Activated CD4-positive, CD25-positive, alpha-beta regulatory T cell treated with anti-CD3 and anti-CD28 coated beads, Interleukin-2, amount 50 U/mL, for 24 hours (primary cell): ENCODE measurements around the gene DTNBP1.

Source experiments
- ATAC-seq, 2 donors: fragments of 150-1000 bp; cut with Tn5 transposase; one replicate each; pipeline ENCODE4 v1.10.0; 2021; ENCODE audit warnings: mild to moderate bottlenecking in 1 of 2, moderate library complexity in 1 of 2

DTNBP1 gene

DNA sequence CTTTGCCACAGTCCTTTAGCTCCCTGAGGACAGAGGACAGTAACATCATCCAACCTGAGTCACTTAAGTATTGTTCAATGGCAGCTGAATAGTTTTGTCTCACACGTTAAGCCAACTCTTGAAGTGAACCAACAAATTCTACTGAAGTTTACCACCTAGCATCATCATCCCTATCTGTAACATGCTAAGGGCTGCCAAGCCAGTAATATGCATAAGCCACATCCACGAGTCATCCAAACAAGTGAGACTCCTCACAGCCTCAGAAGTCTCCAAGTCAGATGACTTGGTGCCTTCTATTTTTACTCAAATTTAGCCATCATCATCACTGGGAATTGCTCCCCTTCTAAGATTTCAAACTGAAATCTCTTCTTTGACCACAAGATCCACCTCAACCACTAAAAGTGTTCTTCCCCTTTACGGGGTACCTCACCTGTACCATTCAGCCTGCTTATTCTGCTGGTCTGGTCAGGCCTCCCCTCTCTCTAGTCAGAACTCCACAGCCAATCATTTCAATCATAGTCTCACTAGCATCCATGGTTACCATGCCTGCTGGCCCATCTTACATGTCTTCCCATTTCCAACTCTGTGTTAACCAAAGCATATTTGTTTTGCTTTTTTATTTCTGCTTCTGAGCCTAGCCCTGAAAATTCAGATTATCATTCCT is 73.7 kb downstream of the DTNBP1 start:
- peak; percentile 91 to 93 for ATAC-seq

DNA sequence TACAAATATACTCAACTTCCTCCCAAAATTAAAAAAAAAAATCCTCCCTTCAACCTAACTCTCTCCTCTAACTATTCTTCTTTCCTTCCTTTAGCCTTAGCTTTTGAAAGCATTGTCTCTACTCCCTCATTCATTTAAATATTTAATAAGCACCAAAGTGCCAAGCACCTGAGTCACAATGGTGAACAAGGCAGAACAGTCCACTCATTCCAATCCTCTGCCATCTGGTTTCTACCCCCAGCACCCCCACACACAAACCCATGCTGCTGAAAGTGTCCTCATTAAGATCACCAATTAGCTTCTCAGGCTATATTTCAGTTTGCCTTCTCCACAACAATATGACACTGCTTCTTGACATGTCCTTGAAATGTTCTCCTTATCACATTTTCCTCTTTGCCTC is 76.3 kb downstream of the DTNBP1 start:
- ATAC-seq, result peak in 1 of 2 donors; percentile 31

- ATAC-seq, result no peak
Measured at GRCh38 chr6:15585760-15586214, 77.0 kb downstream of the DTNBP1 start.

- no peak for ATAC-seq
Measured at GRCh38 chr6:15582499-15582898, 80.3 kb downstream of the DTNBP1 start.

DNA sequence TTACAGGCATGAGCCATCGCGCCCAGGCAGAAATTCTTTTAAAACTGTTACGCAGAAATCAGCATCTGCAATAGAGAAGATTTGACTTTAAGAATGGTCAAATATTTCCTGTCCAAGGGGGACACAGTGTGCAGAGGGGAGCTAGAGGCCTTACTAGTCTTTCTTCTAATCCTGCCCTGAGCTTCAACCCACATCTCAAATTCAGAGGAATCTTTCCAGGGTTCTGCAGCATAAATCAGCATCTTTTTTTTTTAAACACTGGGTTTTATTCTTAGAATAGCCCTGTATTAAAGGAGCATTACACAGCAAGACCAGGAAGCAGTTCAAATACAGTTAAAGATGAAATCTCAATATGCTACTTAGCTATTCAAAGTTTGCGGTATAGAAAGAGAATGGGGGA is 81.1 kb downstream of the DTNBP1 start:
- no peak for ATAC-seq

- no peak for ATAC-seq
Measured at GRCh38 chr6:15580326-15580725, 82.5 kb downstream of the DTNBP1 start.

- ATAC-seq, result no peak
Measured at GRCh38 chr6:15578716-15579391, 84.0 kb downstream of the DTNBP1 start.

GRCh38 chr6:15577550-15578171 is 85.2 kb downstream of the DTNBP1 start:
- no peak for ATAC-seq

GRCh38 chr6:15577106-15577505 is 85.7 kb downstream of the DTNBP1 start:
- ATAC-seq, result no peak

GRCh38 chr6:15575357-15576033 is 87.3 kb downstream of the DTNBP1 start:
- ATAC-seq, result no peak

DNA sequence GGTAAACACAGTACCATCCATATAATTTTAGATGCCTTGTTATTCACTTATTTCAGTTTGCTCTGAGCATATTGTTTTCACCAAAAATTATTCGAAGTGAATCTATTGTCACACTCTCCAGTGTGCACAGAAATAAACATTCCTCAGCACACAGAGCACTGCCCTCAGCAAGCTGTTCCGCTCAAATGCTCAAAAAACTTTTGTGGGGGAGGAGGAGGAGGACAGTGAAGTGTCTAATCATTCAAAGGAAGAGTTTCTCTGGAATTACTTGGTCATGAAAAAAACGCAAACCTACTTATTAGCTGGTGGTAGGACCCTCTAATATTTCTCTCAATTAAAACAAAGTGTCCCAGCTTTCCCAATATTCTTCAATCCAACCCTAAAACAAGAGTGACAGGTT is 88.3 kb downstream of the DTNBP1 start:
- no peak for ATAC-seq

- ATAC-seq, result no peak
Measured at GRCh38 chr6:15574023-15574422, 88.8 kb downstream of the DTNBP1 start.

DNA sequence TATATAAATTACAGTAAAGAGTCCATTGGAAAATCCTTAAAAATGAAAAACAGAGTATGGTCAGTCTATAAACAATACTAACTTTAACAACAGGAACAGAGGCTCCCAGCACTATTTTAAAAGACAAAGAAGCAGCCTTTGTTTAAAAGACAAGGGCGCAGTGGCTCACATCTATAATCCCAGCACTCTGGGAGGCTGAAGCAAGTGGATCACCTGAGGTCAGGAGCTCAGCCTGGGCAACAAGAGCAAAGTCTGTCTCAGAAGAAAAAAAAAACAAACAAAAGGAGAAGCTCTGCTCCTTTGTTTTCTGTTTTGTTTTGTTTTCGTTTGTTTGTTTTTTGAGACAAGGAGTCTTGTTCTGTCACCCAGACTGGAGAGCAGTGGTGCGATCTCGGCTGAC is 89.4 kb downstream of the DTNBP1 start:
- ATAC-seq, result no peak

GRCh38 chr6:15572296-15573016 is 90.4 kb downstream of the DTNBP1 start:
- ATAC-seq, result no peak

DNA sequence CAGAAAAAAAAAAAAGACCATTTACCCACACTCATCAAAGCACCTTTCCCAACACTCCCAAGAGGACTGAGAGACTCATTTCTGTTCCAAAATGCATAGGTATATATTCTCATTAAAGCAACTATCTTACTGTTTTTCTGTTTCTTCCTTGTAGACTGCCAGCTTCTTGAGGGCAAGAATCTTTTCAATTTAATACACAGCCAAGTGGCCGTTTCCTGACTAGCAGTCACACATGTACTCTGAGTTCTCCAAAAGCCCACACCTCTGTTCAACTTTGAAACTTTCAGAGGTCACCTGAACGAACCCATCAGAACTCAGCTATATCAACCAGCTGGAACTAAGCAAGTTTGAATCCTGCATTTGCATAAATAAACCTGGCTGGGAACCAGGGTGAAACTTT is 92.7 kb downstream of the DTNBP1 start:
- no peak for ATAC-seq

GRCh38 chr6:15569035-15569995 is 93.5 kb downstream of the DTNBP1 start:
- ATAC-seq, result no peak

- no peak for ATAC-seq
Measured at GRCh38 chr6:15562977-15563376, 99.9 kb downstream of the DTNBP1 start.

- ATAC-seq, result no peak
Measured at GRCh38 chr6:15561447-15562199, 101.2 kb downstream of the DTNBP1 start.

DNA sequence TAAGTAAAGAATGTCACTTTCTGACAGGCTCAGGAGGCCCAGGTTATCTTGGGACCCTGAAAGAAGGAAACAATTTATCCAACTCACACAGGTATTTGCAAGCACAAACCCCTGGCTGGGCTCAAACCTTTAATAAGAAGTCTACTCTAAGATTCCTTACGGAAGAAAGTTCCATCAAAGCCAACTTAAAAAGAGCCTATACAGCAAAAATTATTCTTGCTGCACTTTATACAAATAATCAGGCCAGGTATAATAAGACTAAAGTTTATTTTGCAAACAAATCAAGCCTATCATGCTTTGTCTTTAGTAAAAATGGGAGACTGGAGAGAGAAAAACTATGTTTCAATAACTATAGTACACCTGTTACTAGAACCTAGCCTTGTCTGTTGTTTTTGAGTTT is 102.1 kb downstream of the DTNBP1 start:
- no peak for ATAC-seq

- no peak for ATAC-seq
Measured at GRCh38 chr6:15557174-15557573, 105.7 kb downstream of the DTNBP1 start.

- ATAC-seq, result no peak
Measured at GRCh38 chr6:15556711-15557110, 106.1 kb downstream of the DTNBP1 start.
